ENCODE results near the gene TMEM222.

DNA sequence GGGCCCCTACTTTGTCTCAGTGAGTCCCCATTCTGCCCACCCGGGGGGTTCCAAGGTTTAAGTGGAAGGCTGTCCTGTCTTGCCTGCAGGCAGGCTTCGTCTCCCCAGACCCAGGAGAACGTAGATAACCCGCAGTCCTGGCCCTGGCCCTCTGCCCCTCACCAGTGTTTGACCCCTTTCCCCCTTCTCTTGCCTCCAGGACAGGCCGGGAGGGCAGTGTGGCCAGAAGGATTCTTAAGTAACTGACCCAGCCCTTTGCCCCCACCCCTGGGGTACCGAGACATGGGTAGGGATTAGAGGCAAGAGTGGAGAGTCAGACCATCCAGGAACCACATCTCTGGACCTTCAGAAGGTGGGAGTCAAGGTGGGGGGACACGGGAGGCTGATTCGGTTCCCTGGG is 8.8 kb downstream of the TMEM222 start:
- TF ChIP-seq, protein P1, sequence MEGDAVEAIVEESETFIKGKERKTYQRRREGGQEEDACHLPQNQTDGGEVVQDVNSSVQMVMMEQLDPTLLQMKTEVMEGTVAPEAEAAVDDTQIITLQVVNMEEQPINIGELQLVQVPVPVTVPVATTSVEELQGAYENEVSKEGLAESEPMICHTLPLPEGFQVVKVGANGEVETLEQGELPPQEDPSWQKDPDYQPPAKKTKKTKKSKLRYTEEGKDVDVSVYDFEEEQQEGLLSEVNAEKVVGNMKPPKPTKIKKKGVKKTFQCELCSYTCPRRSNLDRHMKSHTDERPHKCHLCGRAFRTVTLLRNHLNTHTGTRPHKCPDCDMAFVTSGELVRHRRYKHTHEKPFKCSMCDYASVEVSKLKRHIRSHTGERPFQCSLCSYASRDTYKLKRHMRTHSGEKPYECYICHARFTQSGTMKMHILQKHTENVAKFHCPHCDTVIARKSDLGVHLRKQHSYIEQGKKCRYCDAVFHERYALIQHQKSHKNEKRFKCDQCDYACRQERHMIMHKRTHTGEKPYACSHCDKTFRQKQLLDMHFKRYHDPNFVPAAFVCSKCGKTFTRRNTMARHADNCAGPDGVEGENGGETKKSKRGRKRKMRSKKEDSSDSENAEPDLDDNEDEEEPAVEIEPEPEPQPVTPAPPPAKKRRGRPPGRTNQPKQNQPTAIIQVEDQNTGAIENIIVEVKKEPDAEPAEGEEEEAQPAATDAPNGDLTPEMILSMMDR (conservative IDR thresholded peaks at IDR 0.05; ENCODE audit: low read length), result no peak
- no peak for TF ChIP-seq EZH2phosphoT487 (IDR thresholded peaks at IDR 0.05; ENCODE audit: borderline replicate concordance)

Measured in Loucy (cell line).